Neural cell (in vitro differentiated cells): ENCODE results near the gene LRCOL1. TPM values are rescaled to one million over a fixed set of nuclear protein-coding genes. Genes with fewer than 3 reads are reported as not detected.

Experiments
- H2AFZ ChIP-seq: fragments of 200-600, 300-800 bp; sonication (generic), shearing (Covaris generic); 2 replicates; pipeline ENCODE4 v1.6.0; 2014; ENCODE audit warnings: low read depth, mild to moderate bottlenecking, antibody characterized with exemption, low read length, moderate library complexity
- H3F3A ChIP-seq: fragments of 200-600 bp; shearing (Covaris generic); 2 replicates; pipeline ENCODE4 v1.6.1; 2016; ENCODE audit warnings: mild to moderate bottlenecking, moderate library complexity, mixed read lengths, antibody characterized with exemption, low read length; ENCODE audit not compliant: insufficient read depth, poor library complexity, severe bottlenecking
- H3K27ac ChIP-seq: fragments of 200-600, 300-800 bp; sonication (generic), shearing (Covaris generic); 2 replicates; pipeline ENCODE4 v1.5.1; 2014; ENCODE audit warnings: mild to moderate bottlenecking, low read length, moderate library complexity
- H3K27me3 ChIP-seq: fragments of 300-800, 200-600 bp; sonication (generic), shearing (Covaris generic); 2 replicates; pipeline ENCODE4 v1.6.0; 2014; ENCODE audit warnings: mild to moderate bottlenecking, low read depth, low read length, moderate library complexity; ENCODE audit not compliant: insufficient read depth
- H3K36me3 ChIP-seq: fragments of 300-800, 200-600 bp; sonication (generic), shearing (Covaris generic); 2 replicates; pipeline ENCODE4 v1.5.1; 2014; ENCODE audit warnings: mild to moderate bottlenecking, antibody characterized with exemption, low read length, moderate library complexity; ENCODE audit not compliant: insufficient read depth
- H3K4me2 ChIP-seq: fragments of 300-800, 200-600 bp; sonication (generic), shearing (Covaris generic); 2 replicates; pipeline ENCODE4 v1.6.0; 2014; ENCODE audit warnings: mild to moderate bottlenecking, low read length
- H3K4me3 ChIP-seq: fragments of 300-800, 200-600 bp; sonication (generic), shearing (Covaris generic); 2 replicates; pipeline ENCODE4 v1.5.1; 2014; ENCODE audit warnings: mild to moderate bottlenecking, low read length, moderate library complexity
- H3K79me2 ChIP-seq: fragments of 200-600 bp; shearing (Covaris generic); replicated peaks from 2 replicates; pipeline ENCODE4 v1.6.0; 2014; ENCODE audit warnings: mild to moderate bottlenecking, low read length, moderate library complexity; ENCODE audit not compliant: insufficient read depth
- H3K9ac ChIP-seq: fragments of 300-800, 200-600 bp; sonication (generic), shearing (Covaris generic); 2 replicates; pipeline ENCODE4 v1.6.1; 2016; ENCODE audit warnings: mild to moderate bottlenecking, low read length, mixed read lengths
- H3K9me2 ChIP-seq: fragments of 200-600 bp; shearing (Covaris generic); 2 replicates; pipeline ENCODE4 v1.6.1; 2016; ENCODE audit warnings: mild to moderate bottlenecking, low read length, mixed read lengths; ENCODE audit not compliant: insufficient read depth
- H3K9me3 ChIP-seq: fragments of 200-600, 300-800 bp; sonication (generic), shearing (Covaris generic); 2 replicates; pipeline ENCODE4 v1.6.1; 2016; ENCODE audit warnings: mild to moderate bottlenecking, mixed run types, low read length, moderate library complexity, mixed read lengths
- H4K20me1 ChIP-seq: fragments of 200-600 bp; shearing (Covaris generic); 2 replicates; pipeline ENCODE4 v1.6.1; 2016; ENCODE audit warnings: mild to moderate bottlenecking, mixed run types; ENCODE audit not compliant: insufficient read depth
- POLR2AphosphoS5 ChIP-seq: IDR thresholded peaks from 2 replicates; pipeline ENCODE4 v1.6.1; 2012
- RAD21 ChIP-seq: fragments of 450-650 bp; conservative IDR thresholded peaks from 2 replicates; pipeline ENCODE4 v1.6.1; 2014; ENCODE audit warnings: antibody characterized with exemption, mild to moderate bottlenecking, moderate library complexity
- SMC3 ChIP-seq: fragments of 450-650 bp; conservative IDR thresholded peaks from 2 replicates; pipeline ENCODE4 v1.6.1; 2014; ENCODE audit warnings: antibody characterized with exemption, mild to moderate bottlenecking, moderate library complexity; ENCODE audit not compliant: poor library complexity
- polyA plus RNA-seq: library from polyadenylated mRNA; depleted of rRNA; stranded (reverse); fragments of >200 nt; gene quantifications from 2 replicates; pipeline ENCODE4 v1.2.3, GENCODE V29; 2014
- small RNA-seq, 3 experiments: library from RNA; depleted of rRNA; stranded (forward); fragments of <200 nt; gene quantifications; one replicate each; pipeline ENCODE3, GENCODE V24; 2012
- TF ChIP-seq, protein P1 (sequence below): fragments of 450-650 bp; IDR thresholded peaks from 2 replicates; pipeline ENCODE4 v1.5.1; 2014; ENCODE audit warnings: antibody characterized with exemption, mild to moderate bottlenecking, moderate library complexity; ENCODE audit not compliant: poor library complexity, severe bottlenecking

The LRCOL1 gene
- polyA plus RNA-seq, 1 donor from 2014 or later, result not detected

- no peaks in the 10 kb centered on the region for H3K27me3 ChIP-seq
- no peak overlapping the region for H3K9ac ChIP-seq
- no peaks in the 10 kb centered on the region for H3F3A ChIP-seq
- H4K20me1 ChIP-seq, result no peaks in the 10 kb centered on the region
- H3K9me2 ChIP-seq, result no peaks in the 10 kb centered on the region
- H2AFZ ChIP-seq, result no peak overlapping the region
- no peaks in the 10 kb centered on the region for H3K79me2 ChIP-seq
- H3K36me3 ChIP-seq, result no peaks in the 10 kb centered on the region
- H3K9me3 ChIP-seq, result no peaks in the 10 kb centered on the region
- no peak overlapping the region for H3K4me3 ChIP-seq
- peak; percentile 34 for TF ChIP-seq SMC3
- TF ChIP-seq, protein P1, sequence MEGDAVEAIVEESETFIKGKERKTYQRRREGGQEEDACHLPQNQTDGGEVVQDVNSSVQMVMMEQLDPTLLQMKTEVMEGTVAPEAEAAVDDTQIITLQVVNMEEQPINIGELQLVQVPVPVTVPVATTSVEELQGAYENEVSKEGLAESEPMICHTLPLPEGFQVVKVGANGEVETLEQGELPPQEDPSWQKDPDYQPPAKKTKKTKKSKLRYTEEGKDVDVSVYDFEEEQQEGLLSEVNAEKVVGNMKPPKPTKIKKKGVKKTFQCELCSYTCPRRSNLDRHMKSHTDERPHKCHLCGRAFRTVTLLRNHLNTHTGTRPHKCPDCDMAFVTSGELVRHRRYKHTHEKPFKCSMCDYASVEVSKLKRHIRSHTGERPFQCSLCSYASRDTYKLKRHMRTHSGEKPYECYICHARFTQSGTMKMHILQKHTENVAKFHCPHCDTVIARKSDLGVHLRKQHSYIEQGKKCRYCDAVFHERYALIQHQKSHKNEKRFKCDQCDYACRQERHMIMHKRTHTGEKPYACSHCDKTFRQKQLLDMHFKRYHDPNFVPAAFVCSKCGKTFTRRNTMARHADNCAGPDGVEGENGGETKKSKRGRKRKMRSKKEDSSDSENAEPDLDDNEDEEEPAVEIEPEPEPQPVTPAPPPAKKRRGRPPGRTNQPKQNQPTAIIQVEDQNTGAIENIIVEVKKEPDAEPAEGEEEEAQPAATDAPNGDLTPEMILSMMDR, result peak; percentile 41
- TF ChIP-seq POLR2AphosphoS5, result no peak
- peak; percentile 26 for TF ChIP-seq RAD21
- H3K4me2 ChIP-seq, result no peak overlapping the region
- H3K27ac ChIP-seq, result no peak overlapping the region
Observed at GRCh38 chr12:132554845-132555630, 55.3 kb downstream of the LRCOL1 start.

Small RNA genes within 50 kb of the gene (small RNA-seq; reads per million reads assigned to genes)
- gene MIR6763, result 0 reads per million in 3 experiments

Other genes starting within 250 kb of the LRCOL1 start
- 11.9 and 37.0 TPM in 2 replicates for gene FBRSL1, start 120.4 kb downstream of the LRCOL1 start, polyA plus RNA-seq
- not detected in 2 replicates for gene P2RX2, start 8.2 kb upstream of the LRCOL1 start, polyA plus RNA-seq
- gene POLE, start 76.8 kb upstream of the LRCOL1 start, polyA plus RNA-seq, result 8.5 and 25.6 TPM in 2 replicates
- 94.4 and 95.8 TPM in 2 replicates for gene PXMP2, start 77.0 kb upstream of the LRCOL1 start, polyA plus RNA-seq
- gene PGAM5, start 100.3 kb upstream of the LRCOL1 start, polyA plus RNA-seq, result 32.5 and 46.8 TPM in 2 replicates
- 69.9 and 72.3 TPM in 2 replicates for gene ANKLE2, start 151.2 kb upstream of the LRCOL1 start, polyA plus RNA-seq
- gene GOLGA3, start 218.3 kb upstream of the LRCOL1 start, polyA plus RNA-seq, result 16.7 and 20.2 TPM in 2 replicates